HEK293 (cell line): ENCODE results near the gene CEP63.

Experiments used
- CTCF ChIA-PET: fragments of 350-600 bp; formaldehyde crosslinking; extraction: SDS; loops from one replicate; lab custom pipeline; 2021; ENCODE audit warnings: antibody characterized with exemption; lab: Yijun Ruan, JAX
- POLR2A ChIA-PET: fragments of 300-600 bp; formaldehyde crosslinking; extraction: SDS; loops from one replicate; lab custom pipeline; 2020; ENCODE audit warnings: antibody characterized with exemption, inconsistent platforms; lab: Yijun Ruan, JAX
- H3K27ac ChIP-seq: fragments of 200-500 bp; sonication (Bioruptor generic); 2 replicates; pipeline ENCODE4 v1.5.1; 2014; ENCODE audit warnings: low read depth, low read length, control low read depth, inconsistent platforms; ENCODE audit errors: extremely low read depth
- H3K36me3 ChIP-seq, 2 experiments: fragments of 200-500 bp in 1 of 2; sonication (Bioruptor generic) in 1 of 2; 1 replicate in 1 of 2; 2 replicates in 1 of 2; pipeline ENCODE4 v1.5.1; 2014 to 2017; ENCODE audit warnings: inconsistent platforms in 2 of 2, low read length in 2 of 2; ENCODE audit not compliant: control insufficient read depth in 2 of 2, insufficient read depth in 1 of 2
- H3K4me1 ChIP-seq: fragments of 200-500 bp; sonication (Bioruptor generic); 2 replicates; pipeline ENCODE4 v1.5.1; 2014; ENCODE audit warnings: mild to moderate bottlenecking, low read length, inconsistent platforms; ENCODE audit not compliant: control insufficient read depth, insufficient read depth
- H3K4me3 ChIP-seq: 2 replicates; pipeline ENCODE4 v1.5.1; 2011; ENCODE audit warnings: low read depth, mild to moderate bottlenecking, control low read depth, low read length, moderate library complexity
- H3K9me3 ChIP-seq: fragments of 200-500 bp; sonication (Bioruptor generic); 2 replicates; pipeline ENCODE4 v1.5.1; 2014; ENCODE audit warnings: low read depth, low read length, inconsistent platforms; ENCODE audit not compliant: control insufficient read depth, insufficient read depth
- BCL11B ChIP-seq: fragments of 450-650 bp; formaldehyde crosslinking; IDR thresholded peaks from 2 replicates; pipeline ENCODE4 v1.5.1; 2016; ENCODE audit warnings: low read depth, missing biosample characterization, missing genetic modification characterization
- FEZF1 ChIP-seq: fragments of 450-650 bp; formaldehyde crosslinking; IDR thresholded peaks from 2 replicates; pipeline ENCODE4 v1.5.1; 2016; ENCODE audit warnings: missing biosample characterization, missing genetic modification characterization
- HOXA7 ChIP-seq: sonication (generic); formaldehyde crosslinking; IDR thresholded peaks from 2 replicates; pipeline ENCODE4 v1.8.1; 2022; ENCODE audit warnings: missing genetic modification reagents, borderline replicate concordance
- KLF9 ChIP-seq: fragments of 450-650 bp; formaldehyde crosslinking; IDR thresholded peaks from 2 replicates; pipeline ENCODE4 v1.5.1; 2016; ENCODE audit warnings: missing biosample characterization, missing genetic modification characterization, low read depth
- MEIS1 ChIP-seq: sonication (generic); formaldehyde crosslinking; IDR thresholded peaks from 2 replicates; pipeline ENCODE4 v1.8.1; 2022; ENCODE audit warnings: missing genetic modification reagents, mild to moderate bottlenecking, borderline replicate concordance
- OSR2 ChIP-seq: fragments of 450-650 bp; formaldehyde crosslinking; IDR thresholded peaks from 2 replicates; pipeline ENCODE4 v1.5.1; 2016; ENCODE audit warnings: missing biosample characterization, missing genetic modification characterization
- SP2 ChIP-seq: fragments of 450-650 bp; formaldehyde crosslinking; IDR thresholded peaks from 2 replicates; pipeline ENCODE4 v1.5.1; 2016; ENCODE audit warnings: missing biosample characterization, missing genetic modification characterization
- SP3 ChIP-seq: fragments of 450-650 bp; formaldehyde crosslinking; IDR thresholded peaks from 2 replicates; pipeline ENCODE4 v1.5.1; 2016; ENCODE audit warnings: missing biosample characterization, missing genetic modification characterization
- WT1 ChIP-seq: fragments of 450-650 bp; formaldehyde crosslinking; IDR thresholded peaks from 2 replicates; pipeline ENCODE4 v1.5.1; 2016; ENCODE audit warnings: missing biosample characterization, missing genetic modification characterization
- ZNF133 ChIP-seq: fragments of 450-650 bp; formaldehyde crosslinking; IDR thresholded peaks from 2 replicates; pipeline ENCODE4 v1.5.1; 2016; ENCODE audit warnings: missing biosample characterization, missing genetic modification characterization
- ZNF140 ChIP-seq: fragments of 450-650 bp; formaldehyde crosslinking; IDR thresholded peaks from 2 replicates; pipeline ENCODE4 v1.5.1; 2016; ENCODE audit warnings: missing biosample characterization, missing genetic modification characterization
- ZNF391 ChIP-seq: fragments of 450-650 bp; formaldehyde crosslinking; IDR thresholded peaks from 2 replicates; pipeline ENCODE4 v1.5.1; 2016; ENCODE audit warnings: low read depth, missing biosample characterization, missing genetic modification characterization, borderline replicate concordance
- ZNF423 ChIP-seq: fragments of 450-650 bp; formaldehyde crosslinking; IDR thresholded peaks from 2 replicates; pipeline ENCODE4 v1.5.1; 2016; ENCODE audit warnings: missing biosample characterization, missing genetic modification characterization
- ZNF549 ChIP-seq: fragments of 450-650 bp; IDR thresholded peaks from 2 replicates; pipeline ENCODE4 v1.5.1; 2018; ENCODE audit warnings: missing biosample characterization, missing genetic modification characterization, mild to moderate bottlenecking, inconsistent platforms, moderate library complexity
- ZNF623 ChIP-seq: fragments of 450-650 bp; formaldehyde crosslinking; IDR thresholded peaks from 2 replicates; pipeline ENCODE4 v1.5.1; 2016; ENCODE audit warnings: missing biosample characterization, missing genetic modification characterization
- ZNF768 ChIP-seq: fragments of 450-650 bp; formaldehyde crosslinking; IDR thresholded peaks from 2 replicates; pipeline ENCODE4 v1.5.1; 2018; ENCODE audit warnings: missing biosample characterization, mild to moderate bottlenecking, missing genetic modification characterization
- ZNF837 ChIP-seq: fragments of 450-650 bp; formaldehyde crosslinking; IDR thresholded peaks from 2 replicates; pipeline ENCODE4 v1.5.1; 2016; ENCODE audit warnings: missing biosample characterization, missing genetic modification characterization
- TF ChIP-seq, protein P1 (sequence below): fragments of 450-650 bp; formaldehyde crosslinking; IDR thresholded peaks from 2 replicates; pipeline ENCODE4 v1.5.1; 2016; ENCODE audit warnings: missing biosample characterization, missing genetic modification characterization
- TF ChIP-seq, protein P2 (sequence below): fragments of 450-650 bp; formaldehyde crosslinking; IDR thresholded peaks from 2 replicates; pipeline ENCODE4 v1.5.1; 2016; ENCODE audit warnings: missing biosample characterization, missing genetic modification characterization
- TF ChIP-seq, protein P3 (sequence below): IDR thresholded peaks from 2 replicates; pipeline ENCODE4 v1.6.1; 2011; ENCODE audit warnings: mild to moderate bottlenecking, low read depth, low read length, borderline replicate concordance
- TF ChIP-seq, protein P4 (sequence below): fragments of 450-650 bp; formaldehyde crosslinking; IDR thresholded peaks from 2 replicates; pipeline ENCODE4 v1.5.1; 2016; ENCODE audit warnings: missing biosample characterization, missing genetic modification characterization
- TF ChIP-seq, protein P5 (sequence below): sonication (generic); formaldehyde crosslinking; IDR thresholded peaks from 2 replicates; pipeline ENCODE4 v1.8.1; 2022; ENCODE audit warnings: mild to moderate bottlenecking, moderate library complexity, missing genetic modification reagents

The CEP63 gene

DNA sequence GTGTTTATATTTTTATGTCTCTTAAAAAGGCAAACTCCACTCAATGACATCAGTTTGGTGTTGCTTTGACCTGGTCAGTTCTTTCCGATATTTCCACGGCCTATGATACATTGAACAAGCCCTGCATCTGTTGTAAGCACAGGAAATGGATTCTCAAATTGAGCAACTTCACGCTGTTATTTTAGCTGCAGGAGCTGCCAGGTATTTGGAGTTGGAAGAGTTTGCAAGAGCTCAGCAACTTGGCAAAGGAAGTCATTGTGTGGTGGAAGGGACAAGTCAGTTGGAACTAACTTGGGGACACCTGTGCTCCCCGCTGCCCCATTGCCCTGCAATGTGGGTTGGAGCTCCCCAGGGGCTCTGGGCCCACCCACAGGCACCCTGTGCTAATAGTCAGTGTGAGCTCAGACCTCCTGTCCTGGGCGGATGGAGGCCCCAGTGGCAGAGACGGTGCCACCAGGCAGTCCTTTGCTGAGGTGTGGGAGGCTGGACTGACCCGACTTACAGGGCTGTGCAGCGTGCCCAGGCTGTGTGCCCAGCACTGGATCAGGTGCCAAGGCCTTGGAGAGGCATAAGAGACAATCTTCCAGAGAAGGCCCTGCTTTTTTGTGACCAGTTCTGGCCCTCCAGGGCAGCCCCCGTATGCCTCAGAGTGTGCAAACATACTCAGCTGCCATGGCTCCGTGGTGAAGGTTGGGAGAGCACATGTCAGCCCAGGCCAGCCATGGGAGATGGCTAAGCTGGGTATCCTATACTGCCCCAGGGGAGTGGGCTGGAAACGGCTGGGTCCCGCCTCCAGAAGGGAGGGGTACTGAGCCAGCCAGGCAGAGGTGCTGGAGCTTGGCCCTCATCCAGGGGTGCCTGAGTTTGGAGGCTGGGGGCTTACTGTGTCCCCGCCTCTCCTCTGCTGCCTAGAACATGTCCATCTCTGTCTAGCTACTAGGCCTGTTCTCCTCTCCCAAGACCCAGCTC, 121.5 kb downstream of the CEP63 start (continued):
- TF ChIP-seq ZNF837 (tag by site-specific recombination) (no peak), ZNF549 (tag by site-specific recombination) (no peak), SP2 (tag by site-specific recombination) (no peak), OSR2 (tag by site-specific recombination) (no peak)
- TF ChIP-seq, protein P1, sequence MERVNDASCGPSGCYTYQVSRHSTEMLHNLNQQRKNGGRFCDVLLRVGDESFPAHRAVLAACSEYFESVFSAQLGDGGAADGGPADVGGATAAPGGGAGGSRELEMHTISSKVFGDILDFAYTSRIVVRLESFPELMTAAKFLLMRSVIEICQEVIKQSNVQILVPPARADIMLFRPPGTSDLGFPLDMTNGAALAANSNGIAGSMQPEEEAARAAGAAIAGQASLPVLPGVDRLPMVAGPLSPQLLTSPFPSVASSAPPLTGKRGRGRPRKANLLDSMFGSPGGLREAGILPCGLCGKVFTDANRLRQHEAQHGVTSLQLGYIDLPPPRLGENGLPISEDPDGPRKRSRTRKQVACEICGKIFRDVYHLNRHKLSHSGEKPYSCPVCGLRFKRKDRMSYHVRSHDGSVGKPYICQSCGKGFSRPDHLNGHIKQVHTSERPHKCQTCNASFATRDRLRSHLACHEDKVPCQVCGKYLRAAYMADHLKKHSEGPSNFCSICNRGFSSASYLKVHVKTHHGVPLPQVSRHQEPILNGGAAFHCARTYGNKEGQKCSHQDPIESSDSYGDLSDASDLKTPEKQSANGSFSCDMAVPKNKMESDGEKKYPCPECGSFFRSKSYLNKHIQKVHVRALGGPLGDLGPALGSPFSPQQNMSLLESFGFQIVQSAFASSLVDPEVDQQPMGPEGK = no peak
- TF ChIP-seq, all 188 proteins: peak for 0

DNA sequence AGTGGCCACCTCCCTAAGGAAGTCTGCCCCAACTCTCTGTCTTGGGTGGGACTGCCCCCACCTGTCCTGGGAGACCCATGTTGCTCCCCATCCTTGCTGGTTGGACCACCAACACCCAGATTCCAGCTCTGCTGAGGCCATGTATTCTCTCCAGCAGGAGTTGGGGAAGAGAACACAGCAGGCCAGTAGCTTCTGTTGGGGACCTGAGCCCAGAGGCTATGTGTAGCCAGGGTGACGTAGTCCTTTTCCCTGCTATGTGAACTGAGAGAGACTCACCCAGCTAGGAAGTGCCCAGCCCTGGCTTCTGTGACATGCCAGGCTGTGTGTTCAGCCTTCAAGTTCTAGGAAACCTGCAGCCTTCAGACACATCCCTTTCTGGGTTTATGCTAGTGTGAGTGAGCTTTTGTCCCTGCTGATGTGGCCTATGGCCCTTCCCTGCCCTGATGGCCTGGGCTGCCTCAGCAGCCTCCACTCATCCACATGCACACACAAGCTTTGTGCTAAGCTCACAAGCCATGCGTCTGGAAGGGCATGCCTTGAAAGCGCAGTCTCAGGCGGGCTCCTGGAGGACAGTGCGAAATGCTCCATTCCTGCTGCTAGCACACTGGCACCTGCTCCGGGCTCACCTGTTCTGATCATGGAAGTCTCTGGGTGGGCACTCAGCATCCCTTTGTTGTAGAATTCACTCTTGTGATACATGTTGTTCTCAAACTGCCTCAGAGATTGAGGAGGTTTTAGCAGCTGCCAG, 122.3 kb downstream of the CEP63 start:
- TF ChIP-seq MEIS1 (no peak), ZNF391 (tag by site-specific recombination) (no peak), SP3 (tag by site-specific recombination) (no peak), HOXA7 (CRISPR knock-in tag) (no peak), ZNF768 (tag by site-specific recombination) (no peak), FEZF1 (tag by site-specific recombination) (no peak), KLF9 (tag by site-specific recombination) (no peak)
- TF ChIP-seq, protein P2, sequence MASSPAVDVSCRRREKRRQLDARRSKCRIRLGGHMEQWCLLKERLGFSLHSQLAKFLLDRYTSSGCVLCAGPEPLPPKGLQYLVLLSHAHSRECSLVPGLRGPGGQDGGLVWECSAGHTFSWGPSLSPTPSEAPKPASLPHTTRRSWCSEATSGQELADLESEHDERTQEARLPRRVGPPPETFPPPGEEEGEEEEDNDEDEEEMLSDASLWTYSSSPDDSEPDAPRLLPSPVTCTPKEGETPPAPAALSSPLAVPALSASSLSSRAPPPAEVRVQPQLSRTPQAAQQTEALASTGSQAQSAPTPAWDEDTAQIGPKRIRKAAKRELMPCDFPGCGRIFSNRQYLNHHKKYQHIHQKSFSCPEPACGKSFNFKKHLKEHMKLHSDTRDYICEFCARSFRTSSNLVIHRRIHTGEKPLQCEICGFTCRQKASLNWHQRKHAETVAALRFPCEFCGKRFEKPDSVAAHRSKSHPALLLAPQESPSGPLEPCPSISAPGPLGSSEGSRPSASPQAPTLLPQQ = no peak
- TF ChIP-seq, all 188 proteins: peak for 0
- no peaks in the 10 kb centered on the region for H3K9me3 ChIP-seq
- ChIA-PET CTCF (interaction anchor here (0.6 to 1.2 kb wide), 2 partner anchors 8 to 896 kb away, joined by 3 to 5 read pairs; no protein-coding TSS in a partner anchor), POLR2A (no interaction called here)
- H3K36me3 ChIP-seq = no peaks in the 10 kb centered on the region
- no peak overlapping the region for H3K4me3 ChIP-seq
- H3K4me1 ChIP-seq = no peaks in the 10 kb centered on the region
- H3K27ac ChIP-seq = no peak overlapping the region

DNA sequence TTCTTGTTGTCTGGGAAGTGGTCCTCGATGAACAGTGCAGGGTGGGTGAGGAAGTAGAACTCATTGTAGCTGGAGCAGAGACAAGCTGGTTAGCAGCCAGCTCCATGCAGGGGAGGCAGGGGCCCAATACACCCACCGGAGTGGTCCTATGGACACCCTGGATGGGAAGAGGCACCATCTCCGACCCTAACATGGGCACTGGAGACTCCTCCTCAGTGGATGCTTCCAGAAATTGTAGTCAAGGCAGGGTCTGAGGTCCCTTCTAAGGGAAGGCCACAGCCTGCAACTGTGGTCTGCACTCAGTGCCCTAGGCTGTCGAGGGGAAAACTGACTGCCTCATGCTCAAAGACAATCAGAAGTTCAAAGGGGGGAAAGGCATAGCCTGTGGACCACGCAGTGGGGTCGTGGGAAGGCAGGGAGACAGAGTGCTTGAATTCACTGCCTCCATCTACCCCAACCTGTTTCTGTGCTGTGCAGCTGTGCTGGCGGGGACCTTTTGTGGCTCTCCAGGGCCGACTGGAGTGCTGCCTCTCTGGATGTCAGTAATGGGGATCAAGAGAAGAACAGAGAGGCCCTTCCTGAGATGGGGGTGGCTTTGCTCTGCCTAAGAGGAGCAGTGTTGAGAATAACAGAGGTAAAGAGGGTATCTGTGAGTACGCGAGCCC, 123.0 kb downstream of the CEP63 start:
- no peak overlapping the region for H3K4me3 ChIP-seq
- no peak overlapping the region for H3K27ac ChIP-seq
- no peaks in the 10 kb centered on the region for H3K4me1 ChIP-seq
- no peaks in the 10 kb centered on the region for H3K9me3 ChIP-seq
- ChIA-PET CTCF (interaction anchor here (1.2 kb wide), 1 partner anchor 895 kb away, joined by 5 read pairs; no protein-coding TSS in a partner anchor), POLR2A (no interaction called here)
- no peaks in the 10 kb centered on the region for H3K36me3 ChIP-seq
- TF ChIP-seq ZNF140 = no peak
- TF ChIP-seq WT1 (tag by site-specific recombination) = no peak
- TF ChIP-seq, protein P3, sequence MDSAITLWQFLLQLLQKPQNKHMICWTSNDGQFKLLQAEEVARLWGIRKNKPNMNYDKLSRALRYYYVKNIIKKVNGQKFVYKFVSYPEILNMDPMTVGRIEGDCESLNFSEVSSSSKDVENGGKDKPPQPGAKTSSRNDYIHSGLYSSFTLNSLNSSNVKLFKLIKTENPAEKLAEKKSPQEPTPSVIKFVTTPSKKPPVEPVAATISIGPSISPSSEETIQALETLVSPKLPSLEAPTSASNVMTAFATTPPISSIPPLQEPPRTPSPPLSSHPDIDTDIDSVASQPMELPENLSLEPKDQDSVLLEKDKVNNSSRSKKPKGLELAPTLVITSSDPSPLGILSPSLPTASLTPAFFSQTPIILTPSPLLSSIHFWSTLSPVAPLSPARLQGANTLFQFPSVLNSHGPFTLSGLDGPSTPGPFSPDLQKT = no peak
- no peak for TF ChIP-seq ZNF623 (tag by site-specific recombination)
- TF ChIP-seq, protein P4, sequence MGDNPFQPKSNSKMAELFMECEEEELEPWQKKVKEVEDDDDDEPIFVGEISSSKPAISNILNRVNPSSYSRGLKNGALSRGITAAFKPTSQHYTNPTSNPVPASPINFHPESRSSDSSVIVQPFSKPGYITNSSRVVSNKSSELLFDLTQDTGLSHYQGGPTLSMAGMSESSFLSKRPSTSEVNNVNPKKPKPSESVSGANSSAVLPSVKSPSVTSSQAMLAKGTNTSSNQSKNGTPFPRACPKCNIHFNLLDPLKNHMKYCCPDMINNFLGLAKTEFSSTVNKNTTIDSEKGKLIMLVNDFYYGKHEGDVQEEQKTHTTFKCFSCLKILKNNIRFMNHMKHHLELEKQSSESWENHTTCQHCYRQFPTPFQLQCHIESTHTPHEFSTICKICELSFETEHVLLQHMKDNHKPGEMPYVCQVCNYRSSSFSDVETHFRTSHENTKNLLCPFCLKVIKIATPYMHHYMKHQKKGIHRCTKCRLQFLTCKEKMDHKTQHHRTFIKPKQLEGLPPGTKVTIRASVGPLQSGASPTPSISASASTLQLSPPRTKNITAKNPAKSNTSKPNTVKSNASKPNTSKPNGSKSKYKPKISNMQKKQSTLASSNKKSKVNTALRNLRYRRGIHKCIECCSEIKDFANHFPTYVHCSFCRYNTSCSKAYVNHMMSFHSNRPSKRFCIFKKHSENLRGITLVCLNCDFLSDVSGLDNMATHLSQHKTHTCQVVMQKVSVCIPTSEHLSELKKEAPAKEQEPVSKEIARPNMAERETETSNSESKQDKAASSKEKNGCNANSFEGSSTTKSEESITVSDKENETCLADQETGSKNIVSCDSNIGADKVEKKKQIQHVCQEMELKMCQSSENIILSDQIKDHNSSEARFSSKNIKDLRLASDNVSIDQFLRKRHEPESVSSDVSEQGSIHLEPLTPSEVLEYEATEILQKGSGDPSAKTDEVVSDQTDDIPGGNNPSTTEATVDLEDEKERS = no peak
- no peak for TF ChIP-seq BCL11B (tag by site-specific recombination)
- TF ChIP-seq ZNF133 (tag by site-specific recombination) = no peak
- no peak for TF ChIP-seq ZNF423
- TF ChIP-seq, protein P5, sequence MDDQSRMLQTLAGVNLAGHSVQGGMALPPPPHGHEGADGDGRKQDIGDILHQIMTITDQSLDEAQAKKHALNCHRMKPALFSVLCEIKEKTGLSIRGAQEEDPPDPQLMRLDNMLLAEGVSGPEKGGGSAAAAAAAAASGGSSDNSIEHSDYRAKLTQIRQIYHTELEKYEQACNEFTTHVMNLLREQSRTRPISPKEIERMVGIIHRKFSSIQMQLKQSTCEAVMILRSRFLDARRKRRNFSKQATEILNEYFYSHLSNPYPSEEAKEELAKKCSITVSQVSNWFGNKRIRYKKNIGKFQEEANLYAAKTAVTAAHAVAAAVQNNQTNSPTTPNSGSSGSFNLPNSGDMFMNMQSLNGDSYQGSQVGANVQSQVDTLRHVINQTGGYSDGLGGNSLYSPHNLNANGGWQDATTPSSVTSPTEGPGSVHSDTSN (CRISPR knock-in tag) = no peak
